Sigmoid colon (tissue), 4 donors: ENCODE measurements around the gene ROBO1.

Experiments
- CTCF ChIP-seq, 4 experiments: fragments of 450-650 bp in 3 of 4; fragments of 200-600 bp in 1 of 4; IDR thresholded peaks; one replicate each; pipeline ENCODE4 v1.5.1; 2016 to 2019; ENCODE audit warnings: antibody characterized with exemption in 4 of 4, mild to moderate bottlenecking in 3 of 4, moderate library complexity in 2 of 4
- POLR2A ChIP-seq, 2 donors: fragments of 450-650 bp; IDR thresholded peaks; one replicate each; pipeline ENCODE4 v1.6.1; 2016; ENCODE audit warnings: antibody characterized with exemption in 2 of 2, mild to moderate bottlenecking in 2 of 2, moderate library complexity in 2 of 2
- POLR2AphosphoS5 ChIP-seq, 4 donors: sonication (generic); formaldehyde crosslinking; IDR thresholded peaks; one replicate each; pipeline ENCODE4 v1.6.1; 2017; ENCODE audit warnings: antibody characterized with exemption in 4 of 4

DNA sequence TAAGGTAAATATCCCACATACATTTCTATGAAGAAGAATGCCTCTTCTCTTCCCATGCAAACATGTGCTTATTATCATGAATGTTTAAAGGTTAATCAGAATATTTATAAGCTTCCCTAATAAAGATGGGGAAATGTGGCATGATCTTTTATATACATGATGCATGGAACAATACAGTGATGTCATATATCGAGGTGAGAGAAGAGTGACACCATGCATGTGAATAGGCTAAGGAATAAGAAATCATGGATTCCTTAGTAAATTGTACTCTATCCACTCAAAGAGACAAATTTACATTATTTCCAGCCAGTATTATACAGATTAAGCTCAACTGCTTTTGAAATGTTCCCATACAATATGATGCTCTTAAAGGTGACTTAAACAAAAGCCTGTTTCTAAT is 1035.3 kb downstream of the ROBO1 start:
- TF ChIP-seq CTCF (IDR thresholded peaks at IDR 0.05) (no peak), POLR2A (IDR thresholded peaks at IDR 0.05) (no peak), POLR2AphosphoS5 (IDR thresholded peaks at IDR 0.05) (no peak)
